ENCODE measurements around the gene DDX3X.

GRCh38 chrX:41337140-41337539, 3.2 kb downstream of the DDX3X start:
- TF ChIP-seq CTCF (conservative IDR thresholded peaks at IDR 0.05; ENCODE audit: low read length) (no peak), EZH2phosphoT487 (IDR thresholded peaks at IDR 0.05; ENCODE audit: borderline replicate concordance, low read depth, low read length) (no peak)

Measured in OCI-LY7 (cell line).